ENCODE results near the gene SPTBN1. TPM values are rescaled to one million over a fixed set of nuclear protein-coding genes. Genes with fewer than 3 reads are reported as not detected.

SPTBN1 gene
- total RNA-seq, 3 donors from 2014 or later (not counting 1 experiment from before 2014, with no cell fraction given), result 65.7 to 142 (median 68.3) TPM

GRCh38 chr2:54626884-54627283 is 170.8 kb downstream of the SPTBN1 start:
- no peak for TF ChIP-seq CTCF (IDR thresholded peaks at IDR 0.05)
- Histone ChIP-seq H3K4me3 (ENCODE audit: low read length) (no peak overlapping the region), H3K4me1 (ENCODE audit: control insufficient read depth, insufficient read depth, low read length) (no peaks in the 10 kb centered on the region), H3K27me3 (ENCODE audit: control insufficient read depth, insufficient read depth, low read length) (no peaks in the 10 kb centered on the region), H3K36me3 (ENCODE audit: control insufficient read depth, insufficient read depth, low read length) (peaks cover 93% of the 10 kb centered on the region), H3K27ac (ENCODE audit: low read length) (no peak overlapping the region), H3K9me3 (ENCODE audit: control insufficient read depth, insufficient read depth, low read length) (no peaks in the 10 kb centered on the region)
- Mint-ChIP-seq H3K36me3 (peaks cover 41% of the 10 kb centered on the region), H3K27me3 (ENCODE audit: low read depth in 2 of 2) (no peaks in the 10 kb centered on the region), H3K4me1 (no peaks in the 10 kb centered on the region), H3K27ac (peak overlapping the region; percentile 30 to 32), H3K9me3 (no peaks in the 10 kb centered on the region), H3K4me3 (no peak overlapping the region)
- ATAC-seq (no peak), DNase-seq (no peak)
- intact Hi-C loops (cut with micrococcal nuclease), result no loop called here
- WGBS (ENCODE audit: insufficient coverage), result 97% methylated on average over 2 of the region's 2 CpGs

- no peaks in the 10 kb centered on the region for H3K9me3 ChIP-seq (ENCODE audit: control insufficient read depth, insufficient read depth, low read length)
- DNase-seq (no peak), ATAC-seq (no peak)
- 95% methylated on average over 6 of the region's 6 CpGs for WGBS (ENCODE audit: insufficient coverage)
- Mint-ChIP-seq H3K36me3 (peaks cover 51% of the 10 kb centered on the region), H3K9me3 (no peaks in the 10 kb centered on the region), H3K4me1 (no peaks in the 10 kb centered on the region), H3K4me3 (no peak overlapping the region), H3K27me3 (ENCODE audit: low read depth in 2 of 2) (no peaks in the 10 kb centered on the region), H3K27ac (no peak overlapping the region)
- H3K4me3 ChIP-seq (ENCODE audit: low read length), result no peak overlapping the region
- H3K36me3 ChIP-seq (ENCODE audit: control insufficient read depth, insufficient read depth, low read length), result peaks cover 93% of the 10 kb centered on the region
- H3K4me1 ChIP-seq (ENCODE audit: control insufficient read depth, insufficient read depth, low read length), result no peaks in the 10 kb centered on the region
- intact Hi-C loops (cut with micrococcal nuclease), result no loop called here
- H3K27me3 ChIP-seq (ENCODE audit: control insufficient read depth, insufficient read depth, low read length), result no peaks in the 10 kb centered on the region
- H3K27ac ChIP-seq (ENCODE audit: low read length), result no peak overlapping the region
- no peak for TF ChIP-seq CTCF (IDR thresholded peaks at IDR 0.05)
Observed at GRCh38 chr2:54627973-54628372, 171.8 kb downstream of the SPTBN1 start.

GRCh38 chr2:54628418-54628817 is 172.3 kb downstream of the SPTBN1 start:
- TF ChIP-seq CTCF (IDR thresholded peaks at IDR 0.05), result no peak
- Histone ChIP-seq H3K27me3 (ENCODE audit: control insufficient read depth, insufficient read depth, low read length) (no peaks in the 10 kb centered on the region), H3K27ac (ENCODE audit: low read length) (no peak overlapping the region), H3K36me3 (ENCODE audit: control insufficient read depth, insufficient read depth, low read length) (peaks cover 93% of the 10 kb centered on the region), H3K4me3 (ENCODE audit: low read length) (no peak overlapping the region), H3K4me1 (ENCODE audit: control insufficient read depth, insufficient read depth, low read length) (no peaks in the 10 kb centered on the region), H3K9me3 (ENCODE audit: control insufficient read depth, insufficient read depth, low read length) (no peaks in the 10 kb centered on the region)
- H3K36me3 Mint-ChIP-seq, result peaks cover 56% of the 10 kb centered on the region
- peak overlapping the region in 1 of 2 donors; percentile 64 for H3K27ac Mint-ChIP-seq
- 82% methylated on average over 5 of the region's 5 CpGs for WGBS (ENCODE audit: insufficient coverage)
- intact Hi-C loops (cut with micrococcal nuclease), result no loop called here
- no peaks in the 10 kb centered on the region for H3K27me3 Mint-ChIP-seq (ENCODE audit: low read depth in 2 of 2)
- ATAC-seq (no peak), DNase-seq (no peak)
- H3K4me1 Mint-ChIP-seq, result no peaks in the 10 kb centered on the region
- no peaks in the 10 kb centered on the region for H3K9me3 Mint-ChIP-seq
- no peak overlapping the region for H3K4me3 Mint-ChIP-seq

- 98% methylated on average over 30 of the region's 30 CpGs for WGBS (ENCODE audit: insufficient coverage)
- no peaks in the 10 kb centered on the region for H3K27me3 Mint-ChIP-seq (ENCODE audit: low read depth in 2 of 2)
- no peak for TF ChIP-seq CTCF (IDR thresholded peaks at IDR 0.05)
- no peaks in the 10 kb centered on the region for H3K9me3 Mint-ChIP-seq
- ATAC-seq (no peak), DNase-seq (no peak)
- Histone ChIP-seq H3K9me3 (ENCODE audit: control insufficient read depth, insufficient read depth, low read length) (no peaks in the 10 kb centered on the region), H3K36me3 (ENCODE audit: control insufficient read depth, insufficient read depth, low read length) (peaks cover 91% of the 10 kb centered on the region), H3K4me3 (ENCODE audit: low read length) (no peak overlapping the region), H3K27me3 (ENCODE audit: control insufficient read depth, insufficient read depth, low read length) (no peaks in the 10 kb centered on the region), H3K4me1 (ENCODE audit: control insufficient read depth, insufficient read depth, low read length) (no peaks in the 10 kb centered on the region), H3K27ac (ENCODE audit: low read length) (no peak overlapping the region)
- H3K36me3 Mint-ChIP-seq, result peaks cover 56% of the 10 kb centered on the region
- H3K4me1 Mint-ChIP-seq, result no peaks in the 10 kb centered on the region
- H3K4me3 Mint-ChIP-seq, result no peak overlapping the region
- intact Hi-C loops (cut with micrococcal nuclease), result no loop called here
- H3K27ac Mint-ChIP-seq, result peak overlapping the region in 1 of 2 donors; percentile 64
Observed at GRCh38 chr2:54628957-54629356, 172.8 kb downstream of the SPTBN1 start.

All from natural killer cell (primary cell).